Measurements from ENCODE around the gene FAM181A.

The FAM181A gene

GRCh38 chr14:93903342-93904184 lies 23.6 kb upstream of the FAM181A start:
- DNase-seq (ENCODE audit: low read depth, low spot score), result no peak

DNA sequence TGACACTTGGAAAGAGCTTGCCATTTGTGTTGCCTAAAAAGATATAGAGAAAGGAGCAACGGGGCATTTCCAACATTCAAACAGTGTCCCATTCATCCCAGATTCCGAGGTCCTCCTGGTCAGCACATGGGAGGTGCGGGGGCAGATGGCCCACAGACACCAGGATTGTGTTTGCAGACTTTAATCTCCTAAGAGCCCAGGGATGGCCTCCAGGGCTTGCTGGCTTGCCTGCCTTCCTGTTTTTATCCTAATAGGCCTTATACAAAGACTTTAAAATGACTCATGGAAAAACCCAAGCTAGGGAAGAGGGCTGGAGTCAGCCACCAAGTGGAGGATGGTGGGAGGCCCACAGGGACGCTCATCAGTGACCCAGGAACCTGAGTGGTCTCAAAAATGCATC lies 21.5 kb upstream of the FAM181A start:
- DNase-seq (ENCODE audit: low read depth, low spot score), result no peak

DNA sequence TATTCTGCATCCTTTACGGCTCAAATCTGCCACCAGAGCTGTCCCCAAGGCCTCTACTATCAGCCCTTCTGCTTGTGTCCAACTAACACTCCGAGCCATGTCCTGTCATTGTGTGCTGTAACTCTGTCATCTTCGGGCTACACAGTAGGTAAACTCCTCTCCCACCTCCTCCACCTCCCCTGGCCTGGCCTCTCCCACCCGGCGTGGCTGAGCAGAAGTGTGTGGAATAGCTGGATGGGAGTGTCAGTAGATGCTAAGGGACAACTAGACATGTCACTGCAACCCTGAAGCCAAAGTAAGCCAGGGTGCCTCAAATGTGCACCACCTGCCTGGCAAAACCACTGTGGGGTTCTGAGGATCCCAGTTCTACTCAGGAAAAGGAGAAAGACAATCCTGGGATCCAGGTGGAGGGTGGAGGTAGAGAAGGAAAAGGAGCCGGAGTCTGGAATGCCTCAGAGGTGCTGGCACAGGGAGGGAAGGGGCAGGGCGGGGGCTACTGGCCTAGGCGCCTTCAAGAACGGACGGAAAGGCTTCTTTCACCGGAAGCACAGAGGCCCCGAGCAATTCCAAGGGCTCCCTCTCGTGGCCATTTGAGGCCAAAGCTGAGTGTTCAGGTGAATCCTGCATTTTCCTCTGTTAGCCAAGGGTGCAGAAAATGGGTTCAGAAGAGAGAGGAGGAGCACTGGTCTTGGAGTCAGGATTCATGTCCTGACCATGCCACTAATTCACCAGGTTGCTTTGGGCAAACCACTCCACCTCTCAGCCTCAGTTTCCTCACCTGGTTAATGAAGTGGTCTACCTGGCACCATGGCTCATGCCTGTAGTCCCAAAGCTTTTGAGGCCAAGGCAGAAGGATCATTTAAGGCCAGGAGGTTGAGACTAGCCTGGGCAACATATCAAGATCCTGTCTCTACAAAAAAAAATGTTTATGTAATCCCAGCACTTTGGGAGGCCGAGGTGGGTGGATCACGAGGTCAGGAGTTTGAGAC lies 20.5 kb upstream of the FAM181A start:
- no peak for DNase-seq (ENCODE audit: low read depth, low spot score)

DNA sequence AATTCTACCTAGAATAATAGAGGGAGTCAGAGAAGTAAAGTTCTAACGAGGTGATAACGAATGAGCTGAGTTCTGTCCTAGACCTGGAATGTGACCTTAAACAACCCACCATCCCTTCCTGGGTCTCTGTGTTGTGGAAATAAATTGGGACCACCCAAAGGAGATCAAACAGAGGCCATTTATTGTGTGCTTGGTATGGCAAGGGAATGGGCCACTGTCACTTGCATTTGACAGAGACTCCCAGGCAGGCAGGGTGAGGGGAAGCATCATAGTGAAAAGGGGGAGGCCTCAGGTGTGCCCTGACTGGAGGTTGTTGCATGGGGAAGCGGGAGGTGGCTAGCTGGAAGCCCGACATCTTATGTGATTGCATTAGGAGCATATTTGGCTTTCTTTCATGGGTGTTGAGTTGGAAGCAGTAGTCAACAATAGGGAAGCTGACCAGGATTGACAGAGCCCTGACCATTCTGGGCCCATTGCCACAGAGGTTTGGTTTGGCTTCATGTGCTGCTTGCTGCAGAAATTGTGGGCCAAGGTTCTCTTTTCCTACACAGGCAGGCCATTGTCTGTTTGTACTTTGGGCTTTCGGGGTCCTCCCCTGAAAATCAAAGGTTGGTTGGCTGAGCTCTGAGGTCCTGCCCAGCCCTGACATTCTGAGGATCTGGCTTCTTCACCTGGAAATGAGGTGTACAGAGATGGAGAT lies 17.6 kb upstream of the FAM181A start:
- no peak for DNase-seq (ENCODE audit: low read depth, low spot score)

DNA sequence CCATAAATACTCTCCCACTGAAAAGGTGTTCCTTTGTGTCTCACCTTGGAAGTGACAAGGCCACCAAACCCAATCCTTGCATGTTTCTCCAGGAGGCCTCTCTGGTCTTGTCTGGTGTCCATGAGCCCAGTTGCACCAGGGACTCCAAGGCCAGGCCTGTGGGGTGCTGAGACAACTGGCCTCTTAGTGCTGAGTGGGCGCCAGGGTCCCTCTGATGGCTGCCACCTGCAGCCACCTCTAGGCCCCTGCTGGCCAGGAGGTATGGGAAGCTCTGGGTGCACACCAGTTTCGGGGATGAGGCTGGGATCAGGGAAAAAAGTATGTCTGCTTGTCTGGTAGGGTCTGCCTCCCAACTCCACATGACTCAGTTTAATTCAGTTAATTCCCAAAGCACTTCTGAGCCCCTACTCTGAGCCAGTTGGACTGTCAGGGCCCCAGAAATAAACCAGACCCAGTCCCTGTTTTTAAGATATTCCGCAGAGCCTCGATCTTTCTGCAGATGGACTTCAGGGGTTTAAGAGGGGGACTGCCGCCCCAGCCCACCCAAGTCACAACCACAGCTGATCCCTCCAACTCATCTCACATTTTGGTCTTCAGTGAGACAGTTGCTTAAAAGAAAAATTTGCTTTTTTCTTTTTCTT lies 15.0 kb upstream of the FAM181A start:
- DNase-seq (ENCODE audit: low read depth, low spot score), result no peak

DNA sequence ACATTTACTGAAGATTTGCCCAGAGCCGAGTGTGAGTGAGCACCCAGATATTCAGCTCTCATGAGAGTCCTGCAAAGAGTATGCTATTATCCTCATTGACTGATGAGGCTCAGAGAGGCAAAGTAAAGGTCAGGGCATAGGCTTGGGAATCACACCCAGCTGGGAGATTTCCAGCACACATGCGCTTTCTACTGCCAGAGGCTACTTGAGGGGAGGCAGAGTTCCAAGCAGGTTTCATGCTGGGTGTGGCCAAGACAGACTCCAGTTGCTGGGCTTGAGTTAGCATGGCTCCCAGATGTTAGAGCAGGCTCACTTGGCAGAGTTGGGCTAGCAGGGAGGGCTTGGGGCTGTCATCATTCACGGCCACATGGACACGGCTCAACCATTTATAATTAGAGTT lies 14.4 kb upstream of the FAM181A start:
- no peak for DNase-seq (ENCODE audit: low read depth, low spot score)

DNA sequence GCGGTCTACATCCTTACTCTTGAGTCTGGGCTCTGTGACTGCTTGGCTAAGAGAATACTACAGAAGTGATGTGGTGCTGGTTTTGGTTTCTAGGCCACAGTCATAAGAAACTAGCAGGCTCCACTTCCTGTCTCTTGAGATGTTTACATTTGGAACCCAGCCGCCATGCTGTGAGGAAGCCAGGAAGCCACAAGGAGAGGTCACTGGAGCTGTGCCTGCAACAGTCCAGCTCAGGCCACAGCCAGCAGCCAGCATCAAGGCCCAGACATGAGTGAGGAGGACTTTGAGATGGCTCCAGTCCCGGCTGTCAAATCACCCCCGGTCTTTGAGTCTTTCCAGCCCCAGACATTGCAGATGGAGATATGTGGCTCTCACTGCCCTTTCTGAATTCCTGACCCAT lies 12.9 kb upstream of the FAM181A start:
- DNase-seq (ENCODE audit: low read depth, low spot score), result no peak

- DNase-seq (ENCODE audit: low read depth, low spot score), result no peak
Observed at GRCh38 chr14:93915070-93915705, 12.0 kb upstream of the FAM181A start.

DNA sequence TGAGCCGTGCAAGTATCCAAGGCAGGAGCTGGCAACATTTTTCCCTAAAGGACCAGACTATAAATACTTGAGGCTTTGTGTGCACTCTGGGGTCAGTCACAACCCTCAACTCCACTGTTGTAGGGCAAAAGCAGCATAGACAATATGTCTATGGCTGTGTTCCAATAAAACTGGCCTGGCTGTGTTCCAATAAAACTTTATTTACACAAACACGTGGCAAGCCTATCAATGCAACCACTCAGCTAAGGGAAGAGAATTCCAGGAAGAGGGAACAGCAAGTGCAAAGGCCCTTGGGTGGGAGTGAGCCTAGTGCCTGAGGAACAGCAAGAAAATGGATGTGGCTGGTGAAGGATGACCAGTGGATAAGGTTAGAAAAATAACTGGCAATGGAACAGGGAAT lies 11.3 kb upstream of the FAM181A start:
- no peak for DNase-seq (ENCODE audit: low read depth, low spot score)

GRCh38 chr14:93916498-93916897 lies 10.6 kb upstream of the FAM181A start:
- no peak for DNase-seq (ENCODE audit: low read depth, low spot score)

DNA sequence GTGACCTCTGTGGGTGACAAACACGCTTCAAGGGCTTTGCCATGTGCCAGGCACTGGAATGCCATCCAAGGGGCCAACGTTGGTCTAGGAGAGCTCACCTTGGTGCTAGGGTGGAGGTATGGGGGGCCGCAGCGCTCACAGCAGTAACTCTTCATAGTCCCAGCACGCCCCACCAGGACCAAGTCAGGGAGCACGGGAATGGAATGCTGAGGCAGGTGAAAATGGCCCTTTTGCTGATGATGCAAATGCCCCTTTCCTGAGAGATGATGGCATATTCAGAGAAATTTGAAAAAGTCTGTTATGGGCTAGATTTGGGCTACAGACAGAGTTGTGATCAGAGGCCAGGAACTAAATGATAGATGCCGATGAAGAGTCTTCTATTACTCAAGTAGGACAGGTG lies 10.0 kb upstream of the FAM181A start:
- no peak for DNase-seq (ENCODE audit: low read depth, low spot score)

DNA sequence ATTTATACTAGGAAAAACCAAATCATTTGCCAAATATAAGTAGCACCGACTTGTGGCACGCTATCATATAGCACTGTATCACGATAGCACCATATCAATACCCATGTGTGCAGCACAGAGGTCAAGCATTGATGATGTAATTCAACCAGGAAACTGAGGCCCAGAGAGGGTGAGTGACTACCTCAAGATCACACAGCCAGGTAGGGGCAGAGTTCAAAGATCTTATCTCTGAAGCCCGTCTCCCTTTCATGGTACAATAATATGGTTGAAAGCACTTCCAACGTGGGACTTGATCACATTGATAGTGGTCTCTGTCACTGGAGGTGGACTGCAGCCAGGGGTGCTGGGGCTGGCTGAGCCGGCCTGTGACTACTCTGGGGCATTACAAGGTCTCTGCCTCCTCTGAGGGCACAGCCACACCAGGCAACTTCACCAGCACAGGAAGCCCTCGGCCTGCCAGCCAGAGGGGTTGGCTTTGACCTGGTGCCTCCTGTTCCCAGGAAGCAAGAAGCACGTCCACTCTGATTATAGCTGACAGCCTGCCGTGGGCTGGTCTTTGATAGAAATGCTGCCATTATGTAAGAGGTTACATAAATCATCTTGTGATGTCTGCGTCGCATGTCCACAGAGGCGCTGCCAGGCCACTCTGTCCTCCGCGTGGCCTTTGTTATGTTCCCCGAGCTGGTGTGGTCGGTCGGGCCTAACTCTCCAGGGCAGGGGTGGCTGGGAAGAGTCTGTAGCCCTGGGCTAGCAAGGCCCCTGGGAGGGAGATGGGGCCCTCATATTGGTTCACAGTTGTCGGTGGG lies 5.9 kb upstream of the FAM181A start:
- no peak for DNase-seq (ENCODE audit: low read depth, low spot score)

DNA sequence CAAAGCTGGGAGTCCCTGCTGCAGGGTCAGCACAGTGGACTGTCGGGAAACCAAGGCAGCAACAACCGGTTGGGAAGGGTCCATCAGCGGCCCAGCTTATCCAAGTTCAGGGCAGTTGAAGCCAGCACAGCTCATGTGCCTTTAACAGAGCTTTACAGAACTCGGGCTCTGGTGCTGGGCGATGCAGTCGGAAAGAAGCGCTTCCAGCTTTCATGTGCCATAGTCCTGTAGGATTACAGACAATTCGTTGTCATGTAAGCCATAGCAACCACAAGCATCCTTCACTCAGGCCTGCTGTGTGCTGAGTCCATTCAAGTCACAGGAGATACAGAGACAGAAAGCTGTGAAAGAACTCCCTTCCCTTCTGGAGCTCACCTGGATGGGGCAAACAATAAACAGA lies 3.5 kb upstream of the FAM181A start:
- DNase-seq (ENCODE audit: low read depth, low spot score), result no peak

- no peak for DNase-seq (ENCODE audit: low read depth, low spot score)
Observed at GRCh38 chr14:93924592-93925355, 2.4 kb upstream of the FAM181A start.

- DNase-seq (ENCODE audit: low read depth, low spot score), result no peak
Observed at GRCh38 chr14:93925374-93925895, 1.7 kb upstream of the FAM181A start.

DNA sequence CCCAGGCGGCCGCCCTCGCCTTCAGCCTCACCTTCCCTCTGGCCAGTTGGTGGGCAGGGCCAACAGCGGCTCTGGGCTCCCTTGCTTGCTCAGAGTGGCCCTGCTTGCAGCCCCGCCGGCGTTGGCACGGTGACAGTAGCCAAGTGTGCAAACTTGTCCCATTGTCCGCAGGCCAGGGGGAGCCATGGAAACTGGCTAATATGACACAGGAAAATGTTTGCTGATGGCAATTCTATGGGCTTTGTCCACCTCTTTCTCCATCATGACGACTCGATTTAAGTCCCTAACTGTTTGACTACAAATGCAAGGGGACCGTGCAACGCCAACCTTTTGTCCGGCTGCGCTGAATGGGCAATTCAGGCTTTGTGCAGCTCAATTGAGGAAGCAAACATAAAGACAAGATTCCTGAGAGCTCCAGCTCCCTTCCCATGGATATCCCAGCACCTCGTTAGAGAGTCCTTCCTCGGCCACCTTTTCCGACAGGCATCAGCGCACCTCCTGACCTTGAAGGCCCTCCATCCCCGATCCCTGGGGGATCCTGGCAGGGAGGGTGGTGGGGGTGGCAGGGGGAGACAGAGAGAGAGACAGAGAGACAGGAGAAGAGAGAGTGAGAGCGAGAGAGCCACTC lies 785 bp upstream of the FAM181A start:
- DNase-seq (ENCODE audit: low read depth, low spot score), result no peak

DNA sequence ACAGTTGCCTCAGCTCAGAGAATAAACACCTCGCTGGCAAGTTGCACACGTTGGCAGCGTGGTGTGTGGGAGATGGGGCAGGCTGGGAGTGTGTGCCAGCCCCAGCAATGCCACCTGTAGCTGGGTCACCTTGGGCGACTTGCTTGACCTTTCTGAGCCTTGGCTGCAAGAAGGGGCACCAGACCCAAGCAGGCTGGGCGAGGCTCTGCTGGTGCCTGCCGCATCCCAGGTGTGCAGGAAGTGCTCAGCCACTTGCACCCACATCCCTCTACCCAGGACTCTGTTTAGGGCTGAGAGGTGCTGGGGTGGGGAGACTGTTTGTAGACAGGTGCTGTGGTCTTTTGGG lies 629 bp downstream of the FAM181A start:
- no peak for DNase-seq (ENCODE audit: low read depth, low spot score)

GRCh38 chr14:93928184-93929047 lies 1.3 kb downstream of the FAM181A start:
- DNase-seq (ENCODE audit: low read depth, low spot score), result no peak
